Inflammatory macrophage treated with lipopolysaccharide for 4 hours (primary cell): Measurements from ENCODE around the gene HSD17B3.
"Not testable (repeated sequence)": the region's sequence is repeated elsewhere in the genome, so short reads cannot be mapped to it uniquely, and the experiment has no call there.

ENCODE experiments used
- DNase-seq: peaks from one replicate; pipeline ENCODE4 v3.0.0-alpha.2; 2020

The HSD17B3 gene

GRCh38 chr9:96305171-96305570 lies 3.2 kb upstream of the HSD17B3 start:
- no peak for DNase-seq

GRCh38 chr9:96304230-96304629 lies 2.3 kb upstream of the HSD17B3 start:
- no peak for DNase-seq

- no peak for DNase-seq
These were observed 2.2 kb downstream of the HSD17B3 start for GRCh38 chr9:96299823-96300222.

- DNase-seq: no peak
These were observed 7.8 kb downstream of the HSD17B3 start for GRCh38 chr9:96294159-96294545.

- no peak for DNase-seq
These were observed 8.3 kb downstream of the HSD17B3 start for GRCh38 chr9:96293498-96294158.

GRCh38 chr9:96289392-96289791 lies 12.6 kb downstream of the HSD17B3 start:
- no peak for DNase-seq

- no peak for DNase-seq
These were observed 20.3 kb downstream of the HSD17B3 start for GRCh38 chr9:96281641-96282040.

GRCh38 chr9:96279932-96280331 lies 22.0 kb downstream of the HSD17B3 start:
- no peak for DNase-seq

GRCh38 chr9:96274939-96275338 lies 27.0 kb downstream of the HSD17B3 start:
- DNase-seq: no peak

GRCh38 chr9:96270236-96270744 lies 31.7 kb downstream of the HSD17B3 start:
- DNase-seq: no peak

- DNase-seq: no peak
These were observed 43.0 kb downstream of the HSD17B3 start for GRCh38 chr9:96258967-96259366.

- DNase-seq: no peak
These were observed 45.2 kb downstream of the HSD17B3 start for GRCh38 chr9:96256800-96257199.

- no peak for DNase-seq
These were observed 46.3 kb downstream of the HSD17B3 start for GRCh38 chr9:96255698-96256097.

- DNase-seq: no peak
These were observed 48.8 kb downstream of the HSD17B3 start for GRCh38 chr9:96253059-96253696.

- no peak for DNase-seq
These were observed 50.5 kb downstream of the HSD17B3 start for GRCh38 chr9:96251451-96251850.

- DNase-seq: no peak
These were observed 52.2 kb downstream of the HSD17B3 start for GRCh38 chr9:96249746-96250145.

- DNase-seq: no peak
These were observed 55.7 kb downstream of the HSD17B3 start for GRCh38 chr9:96246267-96246671.

- no peak for DNase-seq
These were observed 56.6 kb downstream of the HSD17B3 start for GRCh38 chr9:96245399-96245798.

GRCh38 chr9:96243778-96244177 lies 58.2 kb downstream of the HSD17B3 start:
- no peak for DNase-seq

GRCh38 chr9:96242811-96243210 lies 59.2 kb downstream of the HSD17B3 start:
- DNase-seq: no peak

- no peak for DNase-seq
These were observed 60.6 kb downstream of the HSD17B3 start for GRCh38 chr9:96241391-96241809.

- DNase-seq: no peak
These were observed 65.0 kb downstream of the HSD17B3 start for GRCh38 chr9:96236854-96237550.

- DNase-seq: not testable (repeated sequence)
These were observed 65.6 kb downstream of the HSD17B3 start for GRCh38 chr9:96236337-96236736.
